ENCODE data around the gene PAPPA.

DNA sequence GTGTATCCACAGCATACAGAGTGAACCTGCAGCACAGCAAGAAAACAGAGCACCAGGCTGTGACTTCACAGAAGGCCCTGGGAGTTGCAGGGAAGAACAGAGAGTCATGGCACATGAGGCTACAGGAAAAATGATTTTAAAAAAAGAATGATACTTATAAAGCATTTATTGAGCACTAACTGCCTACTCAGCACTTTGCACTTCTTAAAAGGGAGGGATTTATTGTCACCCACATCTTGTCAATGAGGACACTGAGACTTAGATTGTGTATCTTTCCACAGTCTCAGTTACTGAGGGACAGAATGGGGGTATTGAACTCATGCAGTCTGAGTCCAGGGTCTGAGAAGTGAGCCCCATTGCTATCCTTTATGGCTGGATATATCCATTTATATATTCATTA is 288.9 kb downstream of the PAPPA start:
- TF ChIP-seq, protein P1, sequence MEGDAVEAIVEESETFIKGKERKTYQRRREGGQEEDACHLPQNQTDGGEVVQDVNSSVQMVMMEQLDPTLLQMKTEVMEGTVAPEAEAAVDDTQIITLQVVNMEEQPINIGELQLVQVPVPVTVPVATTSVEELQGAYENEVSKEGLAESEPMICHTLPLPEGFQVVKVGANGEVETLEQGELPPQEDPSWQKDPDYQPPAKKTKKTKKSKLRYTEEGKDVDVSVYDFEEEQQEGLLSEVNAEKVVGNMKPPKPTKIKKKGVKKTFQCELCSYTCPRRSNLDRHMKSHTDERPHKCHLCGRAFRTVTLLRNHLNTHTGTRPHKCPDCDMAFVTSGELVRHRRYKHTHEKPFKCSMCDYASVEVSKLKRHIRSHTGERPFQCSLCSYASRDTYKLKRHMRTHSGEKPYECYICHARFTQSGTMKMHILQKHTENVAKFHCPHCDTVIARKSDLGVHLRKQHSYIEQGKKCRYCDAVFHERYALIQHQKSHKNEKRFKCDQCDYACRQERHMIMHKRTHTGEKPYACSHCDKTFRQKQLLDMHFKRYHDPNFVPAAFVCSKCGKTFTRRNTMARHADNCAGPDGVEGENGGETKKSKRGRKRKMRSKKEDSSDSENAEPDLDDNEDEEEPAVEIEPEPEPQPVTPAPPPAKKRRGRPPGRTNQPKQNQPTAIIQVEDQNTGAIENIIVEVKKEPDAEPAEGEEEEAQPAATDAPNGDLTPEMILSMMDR (IDR thresholded peaks at IDR 0.05; ENCODE audit: insufficient read depth, low read depth, low read length), result no peak
- TF ChIP-seq EZH2 (IDR thresholded peaks at IDR 0.05; ENCODE audit: insufficient read depth, low read length), result no peak
